VCaP (cell line): ENCODE measurements around the gene MICAL1.
A peak's percentile ranks its signal among the peaks of the same experiment; 100 is the strongest.
"Not testable (repeated sequence)": the region's sequence is repeated elsewhere in the genome, so short reads cannot be mapped to it uniquely, and the experiment has no call there.

Experiments
- H3K27ac ChIP-seq: fragments of 450-650 bp; 2 replicates; pipeline ENCODE4 v1.5.1; 2017
- TF ChIP-seq, protein P1 (sequence below): fragments of 450-650 bp; conservative IDR thresholded peaks from 2 replicates; pipeline ENCODE4 v1.5.1; 2017; ENCODE audit warnings: mild to moderate bottlenecking, moderate library complexity

The MICAL1 gene

DNA sequence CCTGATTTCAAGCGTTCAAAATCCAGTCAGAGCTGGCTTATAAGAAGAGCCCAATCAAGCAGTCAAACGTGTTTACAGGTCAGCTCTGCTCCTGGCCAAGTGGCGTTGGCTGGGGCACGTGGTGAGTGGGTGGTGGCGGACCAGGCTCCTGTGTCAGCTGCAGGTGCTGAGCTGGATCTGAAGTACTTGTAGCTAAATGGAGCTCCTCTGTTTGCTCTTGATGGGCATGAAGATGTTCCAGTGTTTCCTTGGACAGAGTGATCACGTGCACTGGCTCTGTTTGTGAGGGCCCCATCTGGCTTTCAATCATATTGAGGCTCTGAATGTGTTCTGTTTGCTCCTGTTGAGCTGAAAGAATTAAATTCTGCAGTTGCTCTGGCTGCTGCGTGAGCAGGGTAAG, 10.2 kb upstream of the MICAL1 start:
- 0 out of 2 replicates have a peak overlapping the region, but pooled peaks have one; percentile 1 for H3K27ac ChIP-seq
- TF ChIP-seq, protein P1, sequence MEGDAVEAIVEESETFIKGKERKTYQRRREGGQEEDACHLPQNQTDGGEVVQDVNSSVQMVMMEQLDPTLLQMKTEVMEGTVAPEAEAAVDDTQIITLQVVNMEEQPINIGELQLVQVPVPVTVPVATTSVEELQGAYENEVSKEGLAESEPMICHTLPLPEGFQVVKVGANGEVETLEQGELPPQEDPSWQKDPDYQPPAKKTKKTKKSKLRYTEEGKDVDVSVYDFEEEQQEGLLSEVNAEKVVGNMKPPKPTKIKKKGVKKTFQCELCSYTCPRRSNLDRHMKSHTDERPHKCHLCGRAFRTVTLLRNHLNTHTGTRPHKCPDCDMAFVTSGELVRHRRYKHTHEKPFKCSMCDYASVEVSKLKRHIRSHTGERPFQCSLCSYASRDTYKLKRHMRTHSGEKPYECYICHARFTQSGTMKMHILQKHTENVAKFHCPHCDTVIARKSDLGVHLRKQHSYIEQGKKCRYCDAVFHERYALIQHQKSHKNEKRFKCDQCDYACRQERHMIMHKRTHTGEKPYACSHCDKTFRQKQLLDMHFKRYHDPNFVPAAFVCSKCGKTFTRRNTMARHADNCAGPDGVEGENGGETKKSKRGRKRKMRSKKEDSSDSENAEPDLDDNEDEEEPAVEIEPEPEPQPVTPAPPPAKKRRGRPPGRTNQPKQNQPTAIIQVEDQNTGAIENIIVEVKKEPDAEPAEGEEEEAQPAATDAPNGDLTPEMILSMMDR, result no peak

DNA sequence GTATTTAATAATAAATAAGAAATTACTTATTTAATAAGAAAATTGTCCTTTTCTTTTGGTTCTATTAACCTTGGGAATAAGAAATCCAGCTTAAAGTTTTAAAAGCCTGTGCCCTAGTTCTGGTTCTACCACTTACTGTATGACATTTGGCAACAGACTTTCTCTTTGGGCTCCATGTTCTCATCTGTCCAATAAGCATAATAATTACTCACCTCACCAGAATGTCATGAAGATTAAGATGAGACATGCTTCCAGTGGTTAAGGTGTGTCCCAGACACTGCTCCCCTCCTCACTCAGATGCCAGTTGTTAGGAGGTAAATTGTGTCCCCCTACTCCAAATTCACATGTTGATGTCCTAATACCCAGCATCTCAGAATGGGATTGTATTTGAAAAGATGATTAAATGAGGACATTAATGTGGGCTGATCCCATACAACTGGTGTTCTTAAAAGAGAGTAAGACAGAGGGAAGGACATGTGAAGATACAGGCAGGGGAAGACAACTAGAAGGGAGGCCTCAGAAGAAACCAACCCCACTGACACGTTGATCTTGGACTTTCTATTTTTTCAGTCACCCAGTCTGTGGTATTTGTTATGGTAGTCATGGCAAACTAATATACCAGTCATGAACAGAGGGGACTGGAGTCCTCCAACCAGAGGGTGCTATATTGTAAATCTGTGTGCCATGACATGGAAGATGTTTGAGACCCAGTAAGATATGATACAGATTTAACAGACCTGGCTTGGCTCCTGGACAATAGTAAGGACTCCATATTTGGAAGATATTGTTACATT, 6.4 kb upstream of the MICAL1 start:
- no peak overlapping the region for H3K27ac ChIP-seq
- TF ChIP-seq, protein P1, result no peak

DNA sequence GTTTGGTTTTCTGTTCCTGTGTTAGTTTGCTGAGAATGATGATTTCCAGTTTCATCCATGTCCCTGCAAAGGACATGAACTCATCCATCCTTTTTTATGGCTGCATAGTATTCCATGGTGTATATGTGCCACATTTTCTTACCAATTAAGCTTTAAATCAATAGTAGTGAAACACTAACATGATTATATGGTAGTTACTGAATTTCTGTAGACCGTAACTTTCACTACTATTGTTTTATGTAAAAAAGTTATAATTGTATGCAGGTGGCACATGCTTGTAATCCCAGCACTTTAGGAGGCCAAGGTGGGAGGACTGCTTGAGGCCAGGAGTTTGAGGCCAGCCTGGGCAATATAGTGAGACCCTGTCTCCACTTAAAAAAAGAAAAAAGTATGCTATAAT, 5.6 kb upstream of the MICAL1 start:
- not testable (repeated sequence) for H3K27ac ChIP-seq

DNA sequence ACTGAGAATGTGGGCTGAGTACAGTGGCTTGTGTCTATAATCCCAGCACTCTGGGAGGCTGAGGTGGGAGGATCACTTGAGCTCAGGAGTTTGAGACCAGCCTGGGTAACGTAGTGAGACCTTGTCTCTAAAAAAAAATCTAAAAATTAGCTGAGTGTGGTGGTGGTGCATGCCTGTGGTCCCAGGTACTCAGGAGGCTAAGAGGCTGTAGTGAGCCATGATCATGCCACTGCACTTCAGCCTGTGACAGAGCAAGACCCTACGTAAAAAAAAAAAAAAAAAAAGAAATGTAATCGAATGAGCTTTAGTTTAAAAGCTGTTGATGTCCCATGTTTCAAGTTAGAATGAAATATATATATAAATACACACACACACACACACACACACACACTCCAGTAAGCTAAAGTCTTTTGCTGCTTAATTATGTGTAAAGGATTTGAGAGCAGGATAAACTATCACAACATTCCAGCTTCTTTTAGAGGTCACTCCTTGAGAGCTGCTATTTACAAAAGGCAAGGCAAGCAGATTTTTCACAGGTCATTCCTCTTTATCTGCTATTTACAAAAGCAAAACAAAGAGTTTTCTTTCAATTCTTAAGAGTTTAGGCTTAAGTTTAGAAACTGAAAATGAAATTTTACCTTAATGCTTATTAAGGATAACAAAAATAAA, 4.7 kb upstream of the MICAL1 start:
- TF ChIP-seq, protein P1, result no peak
- H3K27ac ChIP-seq, result no peak overlapping the region

DNA sequence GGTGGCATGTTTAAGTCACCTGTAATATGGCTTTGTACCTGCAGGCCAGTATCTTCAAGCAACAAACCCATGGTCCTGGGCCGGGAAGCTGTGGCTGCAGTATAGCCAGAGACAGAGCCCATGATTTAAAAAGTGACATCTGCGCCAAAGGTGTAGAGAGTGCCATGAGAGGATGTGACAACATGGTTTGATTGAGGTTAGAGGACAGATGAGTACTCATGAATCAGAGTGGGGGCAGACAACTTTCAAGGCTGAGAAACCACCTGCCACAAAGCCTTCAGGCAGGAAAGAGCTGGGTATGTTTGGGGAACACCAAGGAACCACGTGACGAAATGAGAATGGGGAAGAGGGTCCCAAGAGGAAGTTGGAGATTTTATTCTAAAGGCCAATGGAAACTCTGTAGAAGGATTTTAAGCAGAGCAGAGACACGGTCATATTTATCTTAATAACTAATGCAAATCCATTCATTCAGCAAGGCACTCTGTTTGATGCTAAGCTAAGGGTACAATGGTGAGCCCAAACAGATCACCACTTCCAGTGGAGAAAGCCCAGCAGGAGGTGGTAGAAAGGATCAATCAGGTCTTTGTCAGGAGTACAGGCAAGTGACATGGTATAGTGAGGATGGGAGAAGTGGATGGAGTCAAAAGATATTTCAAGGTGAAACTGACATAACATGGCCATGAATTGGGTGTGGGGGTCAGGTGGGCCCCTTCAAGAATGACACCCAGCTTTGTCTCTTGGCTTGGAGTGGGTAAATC, 3.4 kb upstream of the MICAL1 start:
- peak overlapping the region; percentile 78; the same call in 1 of the 2 replicates for H3K27ac ChIP-seq
- TF ChIP-seq, protein P1, result no peak

DNA sequence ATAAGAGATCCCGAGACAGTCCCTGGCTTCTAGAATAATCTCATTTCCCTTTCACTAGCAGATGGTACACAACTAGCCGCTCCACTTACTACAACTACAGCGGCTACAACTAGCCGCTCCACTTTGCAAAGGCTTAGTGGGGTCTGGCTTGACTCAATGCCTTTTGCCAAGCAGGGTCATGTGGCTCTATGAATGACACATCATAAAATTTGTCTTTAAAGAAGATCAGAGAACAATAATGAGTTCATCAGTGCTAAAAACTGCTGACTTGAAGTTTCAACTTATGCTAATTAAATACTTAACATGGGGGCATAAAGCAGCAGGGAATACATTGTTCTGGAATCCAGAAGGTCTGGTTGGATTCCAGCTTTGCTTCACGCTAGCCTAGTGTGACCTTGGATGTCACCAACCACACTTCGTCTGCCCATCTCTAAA, 2.0 kb upstream of the MICAL1 start:
- TF ChIP-seq, protein P1, result no peak
- peak overlapping the region; percentile 78 for H3K27ac ChIP-seq

DNA sequence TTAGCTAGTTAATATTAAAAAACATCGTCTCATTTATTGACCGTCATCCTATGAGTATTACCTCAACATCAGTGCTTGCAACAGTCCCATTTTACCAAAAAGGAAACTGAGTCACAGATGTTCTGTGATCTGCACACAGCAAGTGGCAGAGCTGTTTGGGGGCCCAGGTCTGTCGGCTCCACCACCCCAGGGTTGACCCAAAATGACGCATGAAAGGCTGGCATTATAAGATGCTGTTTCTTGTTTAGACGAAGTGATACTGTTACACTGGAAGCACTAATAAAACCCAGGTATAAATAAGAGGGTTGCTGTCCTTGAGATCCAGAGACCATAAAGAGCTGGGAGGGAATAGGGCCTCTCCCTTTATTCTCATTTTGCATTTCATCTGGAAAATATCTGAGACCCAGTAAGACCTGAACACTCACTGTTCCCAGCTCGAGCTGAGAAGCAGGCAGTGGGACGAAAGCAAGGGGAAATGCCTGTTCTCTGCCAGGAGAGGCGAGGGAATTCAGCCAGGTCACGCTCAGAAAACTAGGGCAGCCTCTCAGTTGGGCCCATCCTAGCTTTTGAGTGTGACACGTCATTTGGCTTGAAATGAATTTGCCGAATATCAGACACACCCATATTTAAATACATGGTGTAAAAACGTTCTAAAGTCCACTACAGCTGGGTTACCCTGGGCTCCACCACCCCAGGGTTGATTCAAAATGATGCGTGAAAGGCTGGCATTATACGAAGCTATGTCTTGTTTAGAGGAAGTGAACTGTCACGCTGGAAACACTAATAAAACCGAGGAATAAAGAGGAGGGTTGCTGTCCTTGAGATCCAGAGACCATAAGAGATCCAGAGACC, 1.4 kb upstream of the MICAL1 start:
- TF ChIP-seq, protein P1, result no peak
- H3K27ac ChIP-seq, result peak overlapping the region; percentile 78
